Stimulated activated CD4-positive, alpha-beta T cell treated with anti-CD3 and anti-CD28 coated beads, Interleukin-12 subunit alpha, Interleukin-12 subunit beta, amount 100 ng/mL, for 24 hours (primary cell): ENCODE measurements around the gene SLFN14.
"Not testable (repeated sequence)": the region's sequence is repeated elsewhere in the genome, so short reads cannot be mapped to it uniquely, and the experiment has no call there.

Source experiments
- DNase-seq, 2 experiments: peaks; one replicate each; pipeline ENCODE4 v3.0.0-alpha.2; 2020; ENCODE audit warnings: low read depth in 2 of 2

SLFN14 gene

GRCh38 chr17:35521654-35522256, 38.9 kb downstream of the SLFN14 start:
- DNase-seq, result not testable (repeated sequence)

DNA sequence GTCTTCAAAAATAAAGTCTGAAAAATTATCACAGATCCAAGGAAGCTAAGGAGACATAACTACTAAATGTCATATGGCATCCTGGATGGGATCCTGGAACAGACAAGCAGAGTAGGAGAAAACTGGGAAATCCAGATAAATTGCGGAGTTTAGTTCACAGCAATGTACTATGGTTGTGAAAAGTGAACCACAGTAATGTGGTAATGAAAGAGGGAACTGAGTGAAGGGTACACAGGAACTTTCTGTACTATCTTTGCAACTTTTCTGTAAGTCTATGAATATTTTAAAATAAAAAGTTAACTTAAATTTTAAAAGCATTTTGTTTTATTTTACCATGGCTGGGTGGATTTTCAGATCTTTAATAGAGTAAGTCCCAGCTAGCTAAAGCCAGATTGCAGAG, 39.5 kb downstream of the SLFN14 start:
- no peak for DNase-seq

GRCh38 chr17:35519906-35520442, 40.6 kb downstream of the SLFN14 start:
- DNase-seq, result no peak

DNA sequence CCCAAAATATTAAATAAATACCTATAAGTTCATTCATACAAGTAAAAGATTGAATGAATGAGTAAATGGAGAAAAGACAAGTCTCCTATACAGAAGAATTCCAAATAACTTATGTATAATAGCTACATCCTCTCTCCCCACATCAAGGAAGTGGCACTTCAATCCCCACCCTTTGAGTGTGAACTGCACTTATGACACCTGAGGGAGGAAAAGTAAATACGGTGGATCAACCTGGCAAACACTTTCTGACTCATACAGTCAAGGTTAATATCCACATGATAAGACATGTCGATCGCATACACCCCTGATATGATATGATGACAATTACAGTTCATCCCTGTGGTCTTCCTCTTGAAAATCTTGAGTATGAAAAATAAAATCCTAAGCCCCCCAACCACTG, 41.2 kb downstream of the SLFN14 start:
- no peak for DNase-seq

DNA sequence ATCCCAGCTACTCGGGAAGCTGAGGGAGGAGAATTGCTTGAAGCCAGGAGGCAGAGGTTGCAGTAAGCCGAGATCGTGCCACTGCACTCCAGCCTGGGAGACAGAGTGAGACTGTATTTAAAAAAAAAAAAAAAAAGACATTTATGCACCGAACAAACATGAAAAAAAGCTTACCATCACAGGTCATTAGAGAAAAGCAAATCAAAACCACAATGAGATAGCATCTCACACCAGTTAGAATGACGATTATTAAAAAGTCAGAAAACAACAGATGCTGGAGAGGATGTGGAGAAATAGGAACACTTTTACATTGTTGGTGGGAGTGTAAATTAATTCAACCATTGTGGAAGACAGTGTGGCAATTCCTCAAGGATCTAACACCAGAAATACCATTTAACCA, 42.2 kb downstream of the SLFN14 start:
- DNase-seq, result not testable (repeated sequence)

DNA sequence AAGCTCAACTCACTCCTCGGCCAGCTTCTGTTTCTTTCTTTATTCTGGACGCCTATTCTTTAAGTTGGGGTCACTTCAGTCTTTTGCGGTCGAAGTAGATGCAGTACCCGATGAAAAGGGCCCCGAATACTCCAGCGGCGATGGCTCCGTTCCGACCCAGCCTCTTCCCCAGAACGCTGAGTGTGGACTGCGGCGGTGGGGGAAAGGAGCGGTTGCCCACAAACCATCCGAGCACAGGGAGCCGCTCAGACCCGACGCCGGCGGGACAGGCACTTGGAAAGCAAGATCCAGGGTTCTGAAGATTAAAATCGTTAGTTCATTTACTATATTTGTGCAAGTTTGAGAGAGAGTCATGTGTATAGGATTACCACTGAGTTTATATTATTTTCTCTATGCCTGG, 45.6 kb downstream of the SLFN14 start:
- no peak for DNase-seq

GRCh38 chr17:35514564-35514963, 46.1 kb downstream of the SLFN14 start:
- DNase-seq, result no peak
